DMS53 (cell line): ENCODE data around the gene RPN1.
"Not testable (repeated sequence)": the region's sequence is repeated elsewhere in the genome, so short reads cannot be mapped to it uniquely, and the experiment has no call there.

Source experiments
- DNase-seq: peaks from one replicate; lab custom pipeline; 2025; lab: John Stamatoyannopoulos, UW

The RPN1 gene

GRCh38 chr3:128609294-128609693 is 41.3 kb downstream of the RPN1 start:
- DNase-seq: no peak

- DNase-seq: no peak
Observed at GRCh38 chr3:128607710-128608048, 42.9 kb downstream of the RPN1 start.

- DNase-seq: no peak
Observed at GRCh38 chr3:128606094-128606493, 44.5 kb downstream of the RPN1 start.

- no peak for DNase-seq
Observed at GRCh38 chr3:128605091-128606046, 45.2 kb downstream of the RPN1 start.

- no peak for DNase-seq
Observed at GRCh38 chr3:128603811-128604775, 46.5 kb downstream of the RPN1 start.

- DNase-seq: no peak
Observed at GRCh38 chr3:128603313-128603712, 47.3 kb downstream of the RPN1 start.

GRCh38 chr3:128598884-128599664 is 51.5 kb downstream of the RPN1 start:
- no peak for DNase-seq

- no peak for DNase-seq
Observed at GRCh38 chr3:128597900-128598299, 52.7 kb downstream of the RPN1 start.

- DNase-seq: no peak
Observed at GRCh38 chr3:128592864-128593263, 57.8 kb downstream of the RPN1 start.

GRCh38 chr3:128591738-128592426 is 58.7 kb downstream of the RPN1 start:
- no peak for DNase-seq

- no peak for DNase-seq
Observed at GRCh38 chr3:128590948-128591347, 59.7 kb downstream of the RPN1 start.

GRCh38 chr3:128589985-128590384 is 60.6 kb downstream of the RPN1 start:
- not testable (repeated sequence) for DNase-seq

GRCh38 chr3:128588147-128588546 is 62.5 kb downstream of the RPN1 start:
- DNase-seq: no peak

GRCh38 chr3:128587391-128587790 is 63.2 kb downstream of the RPN1 start:
- no peak for DNase-seq

GRCh38 chr3:128586932-128587331 is 63.7 kb downstream of the RPN1 start:
- not testable (repeated sequence) for DNase-seq

- DNase-seq: not testable (repeated sequence)
Observed at GRCh38 chr3:128586391-128586790, 64.2 kb downstream of the RPN1 start.

- DNase-seq: no peak
Observed at GRCh38 chr3:128585974-128586373, 64.6 kb downstream of the RPN1 start.

GRCh38 chr3:128585189-128585588 is 65.4 kb downstream of the RPN1 start:
- DNase-seq: no peak

GRCh38 chr3:128584412-128585020 is 66.1 kb downstream of the RPN1 start:
- peak; percentile 91 for DNase-seq

- DNase-seq: no peak
Observed at GRCh38 chr3:128581566-128581965, 69.1 kb downstream of the RPN1 start.

GRCh38 chr3:128579927-128580326 is 70.7 kb downstream of the RPN1 start:
- peak; percentile 13 for DNase-seq
